ENCODE measurements around the gene ATXN10.

The ATXN10 gene

GRCh38 chr22:45698094-45698493 is 26.5 kb downstream of the ATXN10 start:
- TF ChIP-seq, protein P1, sequence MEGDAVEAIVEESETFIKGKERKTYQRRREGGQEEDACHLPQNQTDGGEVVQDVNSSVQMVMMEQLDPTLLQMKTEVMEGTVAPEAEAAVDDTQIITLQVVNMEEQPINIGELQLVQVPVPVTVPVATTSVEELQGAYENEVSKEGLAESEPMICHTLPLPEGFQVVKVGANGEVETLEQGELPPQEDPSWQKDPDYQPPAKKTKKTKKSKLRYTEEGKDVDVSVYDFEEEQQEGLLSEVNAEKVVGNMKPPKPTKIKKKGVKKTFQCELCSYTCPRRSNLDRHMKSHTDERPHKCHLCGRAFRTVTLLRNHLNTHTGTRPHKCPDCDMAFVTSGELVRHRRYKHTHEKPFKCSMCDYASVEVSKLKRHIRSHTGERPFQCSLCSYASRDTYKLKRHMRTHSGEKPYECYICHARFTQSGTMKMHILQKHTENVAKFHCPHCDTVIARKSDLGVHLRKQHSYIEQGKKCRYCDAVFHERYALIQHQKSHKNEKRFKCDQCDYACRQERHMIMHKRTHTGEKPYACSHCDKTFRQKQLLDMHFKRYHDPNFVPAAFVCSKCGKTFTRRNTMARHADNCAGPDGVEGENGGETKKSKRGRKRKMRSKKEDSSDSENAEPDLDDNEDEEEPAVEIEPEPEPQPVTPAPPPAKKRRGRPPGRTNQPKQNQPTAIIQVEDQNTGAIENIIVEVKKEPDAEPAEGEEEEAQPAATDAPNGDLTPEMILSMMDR (IDR thresholded peaks at IDR 0.05): no peak

DNA sequence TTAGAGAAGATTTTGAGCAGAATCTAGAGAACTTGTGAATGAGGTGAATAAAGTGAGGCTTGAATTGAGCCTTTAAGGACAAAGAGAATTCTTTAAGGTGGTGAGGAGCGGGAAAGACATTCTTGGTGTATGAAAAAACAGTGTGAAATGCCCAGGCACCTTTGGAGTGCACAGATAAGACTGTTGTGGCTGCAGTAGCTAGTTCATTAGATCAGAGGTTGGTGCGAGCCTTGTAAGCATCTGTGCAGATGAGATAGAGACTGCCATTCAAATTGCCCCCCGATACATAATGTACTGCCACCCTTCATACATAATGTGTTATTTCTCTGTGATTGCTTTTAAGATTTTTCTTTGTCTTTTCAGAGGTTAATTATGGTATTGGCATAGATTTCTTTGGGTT is 31.3 kb downstream of the ATXN10 start:
- TF ChIP-seq, protein P1 (IDR thresholded peaks at IDR 0.05): no peak

- TF ChIP-seq, protein P1 (IDR thresholded peaks at IDR 0.05): no peak
Measured at GRCh38 chr22:45703758-45704157, 32.1 kb downstream of the ATXN10 start.

DNA sequence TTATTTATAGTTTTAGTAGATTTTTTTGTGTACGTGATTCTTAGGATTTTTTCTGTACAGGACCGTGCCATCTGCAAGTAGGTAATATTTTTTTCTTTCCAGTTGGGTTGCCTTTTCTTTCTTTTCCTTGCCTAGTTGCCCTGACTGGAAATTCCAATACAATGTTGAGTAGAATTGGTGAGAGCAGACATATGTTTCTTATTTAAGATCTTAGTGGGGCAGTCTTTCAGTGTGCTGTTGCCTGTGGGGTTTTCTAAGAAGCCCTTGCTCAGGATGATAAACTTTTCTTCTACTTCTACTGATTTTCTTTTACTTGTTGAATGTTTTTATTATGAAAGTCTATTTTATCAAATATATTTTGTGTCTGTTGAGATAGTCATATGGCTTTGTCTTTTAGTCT is 33.0 kb downstream of the ATXN10 start:
- TF ChIP-seq, protein P1 (IDR thresholded peaks at IDR 0.05): no peak

GRCh38 chr22:45707605-45708004 is 36.0 kb downstream of the ATXN10 start:
- TF ChIP-seq, protein P1 (IDR thresholded peaks at IDR 0.05): no peak

DNA sequence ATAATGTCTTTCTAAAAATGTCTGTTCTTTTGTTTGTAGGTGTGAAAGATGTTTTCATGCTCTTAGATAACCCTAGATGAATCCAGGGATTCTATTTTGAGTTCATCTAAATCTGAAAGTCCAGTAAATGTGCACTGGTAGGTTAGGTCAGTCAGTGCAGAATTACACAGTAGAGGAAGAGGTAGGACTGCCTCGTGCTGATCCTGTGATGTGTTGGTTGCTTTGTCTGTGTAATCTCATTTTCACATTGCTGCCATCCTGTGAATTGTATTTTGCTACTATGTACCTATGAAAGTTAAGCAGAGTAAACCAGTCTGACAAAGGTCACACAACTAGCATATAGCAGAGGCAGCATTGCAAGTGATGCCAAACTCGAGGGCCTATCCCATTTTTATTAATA is 36.5 kb downstream of the ATXN10 start:
- TF ChIP-seq, protein P1 (IDR thresholded peaks at IDR 0.05): no peak

GRCh38 chr22:45709060-45709739 is 37.6 kb downstream of the ATXN10 start:
- TF ChIP-seq, protein P1 (IDR thresholded peaks at IDR 0.05): no peak

GRCh38 chr22:45709866-45710265 is 38.2 kb downstream of the ATXN10 start:
- TF ChIP-seq, protein P1 (IDR thresholded peaks at IDR 0.05): no peak

Measured in LNCAP (cell line).